ENCODE results near the gene FKBP3.

- TF ChIP-seq CTCF (IDR thresholded peaks at IDR 0.05) (no peak), POLR2A (IDR thresholded peaks at IDR 0.05) (no peak)
These were observed 42.6 kb downstream of the FKBP3 start for GRCh38 chr14:45091710-45092109.
